Dendritic cell treated with granulocyte-macrophage colony-stimulating factor and Interleukin-4, amounts not matched to agents 40 ng/mL and 50 ng/mL, for 4 days (primary cell): ENCODE measurements around the gene SLC2A9.
"Not testable (repeated sequence)": the region's sequence is repeated elsewhere in the genome, so short reads cannot be mapped to it uniquely, and the experiment has no call there.

Source experiments
- H3K27ac Mint-ChIP-seq: one replicate; pipeline ENCODE4 v1.8.0; 2022; ENCODE audit warnings: mild to moderate bottlenecking, mixed read lengths
- H3K27me3 Mint-ChIP-seq: one replicate; pipeline ENCODE4 v1.8.0; 2022; ENCODE audit warnings: mild to moderate bottlenecking, mixed read lengths
- H3K36me3 Mint-ChIP-seq: one replicate; pipeline ENCODE4 v1.8.0; 2022; ENCODE audit warnings: low read depth, mixed read lengths
- H3K4me1 Mint-ChIP-seq: one replicate; pipeline ENCODE4 v1.8.0; 2022; ENCODE audit warnings: low read depth, mixed read lengths
- H3K4me3 Mint-ChIP-seq: one replicate; pipeline ENCODE4 v1.8.0; 2022; ENCODE audit warnings: mild to moderate bottlenecking, moderate library complexity, mixed read lengths
- H3K9me3 Mint-ChIP-seq: one replicate; pipeline ENCODE4 v1.8.0; 2022; ENCODE audit warnings: mixed read lengths
- intact Hi-C: fragments of 100-400 bp; cut with micrococcal nuclease; formaldehyde crosslinking; loops from one replicate; pipeline ENCODE4 v1.15.0; 2022

Gene SLC2A9

DNA sequence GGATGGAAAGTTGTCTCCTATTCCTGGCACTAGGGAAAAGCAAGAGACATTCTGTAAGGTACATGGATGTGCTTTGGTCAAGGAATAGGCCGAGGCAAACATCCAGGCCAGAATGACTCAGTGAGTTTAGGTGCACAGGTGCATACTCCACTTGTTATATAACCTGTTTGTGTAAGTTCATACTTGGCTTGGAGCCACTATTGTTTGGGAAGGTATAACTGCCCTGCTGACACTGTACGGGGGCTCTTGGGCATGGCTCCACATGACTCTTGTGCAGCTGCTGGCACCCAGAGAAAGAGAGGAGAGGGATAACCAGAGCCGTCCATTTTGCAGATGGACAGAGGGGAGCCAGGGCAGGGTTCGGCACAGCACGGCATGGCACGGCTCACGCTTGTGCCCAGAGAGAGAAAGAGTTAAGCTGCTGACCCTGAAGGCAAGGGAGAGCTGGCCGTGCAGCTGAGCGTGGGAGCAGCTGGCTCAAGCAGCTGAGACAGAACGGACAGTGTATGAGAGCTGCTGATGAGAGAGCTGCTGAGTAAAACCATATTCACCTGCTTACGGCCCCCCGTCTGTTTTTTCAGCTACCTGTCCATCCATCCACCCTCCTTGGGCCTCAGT lies 98.0 kb downstream of the SLC2A9 start:
- Mint-ChIP-seq H3K36me3 (peaks cover 77% of the 10 kb centered on the region), H3K4me3 (no peak overlapping the region), H3K27me3 (no peaks in the 10 kb centered on the region), H3K4me1 (peaks cover 38% of the 10 kb centered on the region), H3K27ac (no peak overlapping the region), H3K9me3 (no peaks in the 10 kb centered on the region)
- intact Hi-C loops = loop anchor here (10.0 kb wide), 1 partner anchor 91 kb away; no protein-coding TSS in a partner anchor

DNA sequence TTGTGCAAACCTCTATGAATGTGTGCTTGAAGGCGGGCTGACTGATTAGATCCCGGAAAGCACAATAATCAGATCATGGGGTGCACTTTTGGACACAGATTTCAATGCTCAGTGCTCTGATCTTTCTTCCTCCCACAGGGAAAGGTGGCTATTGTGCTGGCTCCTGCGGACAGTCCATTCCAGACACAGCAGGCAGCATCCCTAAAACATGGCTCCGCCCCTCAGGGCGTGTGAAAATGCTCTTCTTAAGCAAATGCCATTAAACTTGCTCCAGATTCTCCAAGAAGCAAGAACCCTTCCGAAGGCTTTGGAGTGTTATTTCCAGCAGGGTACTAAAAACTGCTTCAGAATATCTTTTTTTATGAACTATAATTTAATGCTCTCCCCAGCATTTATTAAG lies 100.0 kb downstream of the SLC2A9 start:
- intact Hi-C loops = loop anchor here (10.0 kb wide), 1 partner anchor 93 kb away; no protein-coding TSS in a partner anchor
- no peaks in the 10 kb centered on the region for H3K9me3 Mint-ChIP-seq
- no peak overlapping the region for H3K27ac Mint-ChIP-seq
- peaks cover 77% of the 10 kb centered on the region for H3K36me3 Mint-ChIP-seq
- H3K4me1 Mint-ChIP-seq = peaks cover 21% of the 10 kb centered on the region
- H3K4me3 Mint-ChIP-seq = no peak overlapping the region
- no peaks in the 10 kb centered on the region for H3K27me3 Mint-ChIP-seq

DNA sequence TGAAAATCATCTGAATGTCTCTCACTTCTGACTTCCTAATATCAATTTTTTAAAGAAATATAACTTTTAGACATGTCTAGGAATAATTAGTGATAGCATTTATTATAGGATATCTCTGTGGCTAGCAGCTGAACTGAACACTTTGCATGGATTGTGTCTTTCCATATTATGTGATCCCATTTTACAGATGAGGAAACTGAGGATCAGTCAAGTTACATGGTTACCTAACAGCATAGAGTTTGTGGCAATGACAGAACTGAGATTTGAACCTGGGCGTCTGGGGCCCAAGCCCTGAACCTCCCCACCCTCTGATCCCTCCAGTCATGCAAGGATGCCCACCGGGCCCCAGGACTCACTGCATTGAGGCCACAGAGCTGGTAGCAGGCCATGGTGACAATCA lies 101.3 kb downstream of the SLC2A9 start:
- Mint-ChIP-seq H3K27ac (no peak overlapping the region), H3K9me3 (no peaks in the 10 kb centered on the region), H3K27me3 (no peaks in the 10 kb centered on the region), H3K4me1 (peaks cover 11% of the 10 kb centered on the region), H3K36me3 (peaks cover 78% of the 10 kb centered on the region), H3K4me3 (no peak overlapping the region)
- intact Hi-C loops = loop anchor here (10.0 kb wide), 1 partner anchor 95 kb away; no protein-coding TSS in a partner anchor

DNA sequence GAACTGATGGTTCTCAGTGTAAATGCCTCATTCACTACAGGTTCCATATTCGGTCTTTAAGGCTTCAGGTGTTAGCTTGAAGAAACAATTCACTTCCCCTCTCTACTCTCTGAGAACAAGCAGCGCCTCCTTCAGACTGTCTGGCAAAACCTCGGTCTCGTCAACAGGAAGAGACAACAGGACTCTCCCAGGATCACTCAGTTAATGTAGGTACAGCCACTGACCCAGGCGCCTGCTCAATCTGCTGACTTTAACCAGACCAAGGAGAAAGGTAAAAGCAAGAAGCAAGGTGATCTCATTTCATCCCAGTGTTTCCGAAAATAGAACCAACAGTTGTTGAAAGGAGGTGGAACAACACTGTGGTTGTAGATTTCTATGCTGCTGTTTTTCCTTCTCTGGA lies 102.2 kb downstream of the SLC2A9 start:
- intact Hi-C loops = no loop called here
- Mint-ChIP-seq H3K4me1 (peaks cover 1% of the 10 kb centered on the region), H3K4me3 (no peak overlapping the region), H3K9me3 (no peaks in the 10 kb centered on the region), H3K27ac (no peak overlapping the region), H3K36me3 (peaks cover 80% of the 10 kb centered on the region), H3K27me3 (no peaks in the 10 kb centered on the region)

DNA sequence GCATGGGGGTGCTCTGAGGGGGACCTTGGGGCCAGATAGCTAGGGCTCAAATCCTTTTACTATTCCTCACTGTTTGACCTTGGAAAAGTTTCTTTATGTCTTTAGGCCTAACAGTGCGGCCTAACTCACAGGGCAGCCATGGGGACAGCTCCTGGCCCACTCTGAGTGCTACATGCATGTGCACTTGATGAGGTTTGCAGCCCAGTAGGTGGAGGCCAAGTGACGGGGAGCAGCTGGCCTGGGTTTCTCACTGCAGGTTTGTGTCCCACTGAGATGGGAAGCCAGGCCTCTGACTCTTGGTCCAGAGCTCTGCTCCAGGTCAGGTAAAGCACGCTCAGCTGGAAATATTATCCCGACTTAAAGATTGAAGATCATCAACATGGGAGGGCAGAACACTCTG lies 102.8 kb downstream of the SLC2A9 start:
- Mint-ChIP-seq H3K36me3 (peaks cover 80% of the 10 kb centered on the region), H3K4me1 (no peaks in the 10 kb centered on the region), H3K9me3 (no peaks in the 10 kb centered on the region), H3K27ac (no peak overlapping the region), H3K27me3 (no peaks in the 10 kb centered on the region), H3K4me3 (no peak overlapping the region)
- intact Hi-C loops = no loop called here

DNA sequence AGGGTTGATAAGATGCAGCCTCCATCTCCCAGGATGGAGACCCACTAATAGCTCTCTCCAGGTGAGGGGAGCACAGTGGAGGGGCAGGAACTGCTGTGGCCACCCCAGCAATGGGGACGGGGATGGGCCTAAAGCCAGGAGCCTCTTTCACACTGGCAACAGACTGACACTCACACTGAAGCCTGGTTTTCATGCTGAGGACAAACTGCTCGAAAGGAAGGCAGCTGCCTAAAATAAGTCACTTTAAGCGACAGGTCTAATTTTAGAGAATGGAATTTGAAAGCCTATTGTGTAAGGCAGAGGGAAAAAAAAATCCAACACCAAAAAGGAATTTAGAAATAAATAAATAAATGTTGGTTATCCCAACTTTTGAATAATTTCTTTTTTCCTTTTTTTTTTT lies 104.4 kb downstream of the SLC2A9 start:
- no peaks in the 10 kb centered on the region for H3K9me3 Mint-ChIP-seq
- intact Hi-C loops = no loop called here
- peaks cover 77% of the 10 kb centered on the region for H3K36me3 Mint-ChIP-seq
- no peaks in the 10 kb centered on the region for H3K4me1 Mint-ChIP-seq
- no peak overlapping the region for H3K4me3 Mint-ChIP-seq
- no peak overlapping the region for H3K27ac Mint-ChIP-seq
- no peaks in the 10 kb centered on the region for H3K27me3 Mint-ChIP-seq

DNA sequence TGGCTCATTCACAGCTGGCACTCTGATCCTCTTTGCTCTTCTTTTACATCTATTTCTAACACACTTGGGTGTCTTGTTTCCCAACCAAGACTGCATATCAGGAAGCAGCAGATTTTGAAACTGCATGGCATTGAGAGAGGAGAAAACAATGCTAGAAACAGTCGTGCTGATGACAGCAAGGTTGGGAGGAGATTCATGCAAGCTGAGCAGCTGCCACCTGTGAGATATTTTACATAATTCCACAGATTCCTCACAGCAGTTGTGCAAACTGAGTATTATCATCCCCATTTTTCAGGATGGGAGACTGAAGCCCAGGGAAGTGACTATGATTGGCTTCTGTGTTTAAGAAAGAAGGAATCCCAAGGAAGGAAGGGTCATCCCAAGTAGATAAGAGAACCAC lies 105.0 kb downstream of the SLC2A9 start:
- no peaks in the 10 kb centered on the region for H3K27me3 Mint-ChIP-seq
- H3K36me3 Mint-ChIP-seq = peaks cover 78% of the 10 kb centered on the region
- H3K4me3 Mint-ChIP-seq = no peak overlapping the region
- H3K4me1 Mint-ChIP-seq = no peaks in the 10 kb centered on the region
- no peak overlapping the region for H3K27ac Mint-ChIP-seq
- no peaks in the 10 kb centered on the region for H3K9me3 Mint-ChIP-seq
- intact Hi-C loops = no loop called here

DNA sequence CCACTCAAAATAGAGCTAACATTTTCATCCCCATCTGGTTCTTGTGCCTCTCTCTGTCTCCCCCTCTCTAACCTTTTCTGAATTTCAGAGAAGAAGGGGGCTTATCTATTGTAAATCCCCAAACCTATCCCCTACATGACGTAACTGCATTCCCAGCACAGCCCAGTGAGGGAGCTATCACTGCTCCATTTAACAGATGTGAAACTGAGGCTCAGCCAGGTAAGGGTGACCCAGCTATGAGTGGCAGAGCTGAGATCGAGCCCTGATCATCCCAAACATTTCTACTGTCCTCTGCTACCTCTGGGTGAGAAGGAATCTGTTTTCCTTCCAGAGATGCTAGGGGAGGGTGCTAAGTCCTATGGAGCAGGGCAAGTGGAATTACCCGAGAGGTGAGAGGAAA lies 107.5 kb downstream of the SLC2A9 start:
- no peak overlapping the region for H3K4me3 Mint-ChIP-seq
- no peaks in the 10 kb centered on the region for H3K27me3 Mint-ChIP-seq
- H3K9me3 Mint-ChIP-seq = no peaks in the 10 kb centered on the region
- peaks cover 76% of the 10 kb centered on the region for H3K36me3 Mint-ChIP-seq
- intact Hi-C loops = no loop called here
- H3K27ac Mint-ChIP-seq = no peak overlapping the region
- no peaks in the 10 kb centered on the region for H3K4me1 Mint-ChIP-seq

DNA sequence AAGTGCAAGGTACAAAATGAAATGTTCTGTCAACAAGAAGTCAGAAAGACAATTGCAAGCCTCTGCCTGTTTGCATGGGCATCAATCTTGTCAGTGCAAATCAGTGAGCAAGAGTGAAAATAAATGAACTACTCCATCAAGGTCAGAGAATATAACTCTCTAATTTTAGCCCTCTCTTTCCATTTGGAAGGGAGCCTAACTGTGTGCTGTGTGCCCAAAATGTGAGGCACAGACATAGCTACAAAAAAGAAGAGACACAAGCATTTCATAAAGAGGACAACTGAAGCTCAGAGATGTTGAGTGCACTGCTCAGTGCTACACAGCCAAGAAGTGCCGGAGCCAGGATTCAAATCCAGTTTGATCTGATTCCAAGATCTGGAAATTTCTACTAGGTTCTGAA lies 114.3 kb downstream of the SLC2A9 start:
- Mint-ChIP-seq H3K9me3 (no peaks in the 10 kb centered on the region), H3K27ac (no peak overlapping the region), H3K27me3 (no peaks in the 10 kb centered on the region), H3K36me3 (peaks cover 91% of the 10 kb centered on the region), H3K4me1 (peaks cover 9% of the 10 kb centered on the region), H3K4me3 (no peak overlapping the region)
- intact Hi-C loops = no loop called here

DNA sequence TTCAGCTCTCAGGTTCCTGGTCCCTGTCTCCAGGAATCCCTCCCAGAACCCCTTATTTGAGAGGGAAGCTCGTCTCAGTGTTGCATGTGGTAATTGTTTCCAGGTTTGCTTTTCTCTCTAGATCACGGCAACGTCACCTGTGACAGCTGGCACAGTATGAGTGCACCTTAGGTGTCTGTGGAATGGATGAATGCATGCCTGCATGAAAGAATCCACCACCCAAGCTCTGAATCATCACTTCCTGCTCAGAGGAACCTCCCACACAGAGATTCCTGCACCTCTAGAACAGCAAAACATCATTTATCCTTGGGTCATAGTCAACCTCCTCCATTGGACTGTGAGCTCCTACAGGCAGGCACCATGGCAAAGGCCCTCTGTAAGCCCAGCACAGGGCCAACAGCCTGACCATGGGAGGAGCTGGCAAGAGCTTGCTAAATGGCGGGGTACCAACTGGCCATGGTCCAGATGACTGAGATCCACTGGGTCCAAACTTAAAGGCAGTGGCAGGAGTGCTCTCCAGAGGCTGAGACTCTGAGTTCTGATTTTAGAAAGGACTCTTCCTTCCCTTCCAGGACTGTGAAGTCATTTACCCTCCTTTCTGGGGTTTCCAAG lies 116.2 kb downstream of the SLC2A9 start:
- intact Hi-C loops = no loop called here
- Mint-ChIP-seq H3K36me3 (peaks cover 77% of the 10 kb centered on the region), H3K4me3 (no peak overlapping the region), H3K27ac (no peak overlapping the region), H3K27me3 (no peaks in the 10 kb centered on the region), H3K4me1 (peaks cover 19% of the 10 kb centered on the region), H3K9me3 (no peaks in the 10 kb centered on the region)

DNA sequence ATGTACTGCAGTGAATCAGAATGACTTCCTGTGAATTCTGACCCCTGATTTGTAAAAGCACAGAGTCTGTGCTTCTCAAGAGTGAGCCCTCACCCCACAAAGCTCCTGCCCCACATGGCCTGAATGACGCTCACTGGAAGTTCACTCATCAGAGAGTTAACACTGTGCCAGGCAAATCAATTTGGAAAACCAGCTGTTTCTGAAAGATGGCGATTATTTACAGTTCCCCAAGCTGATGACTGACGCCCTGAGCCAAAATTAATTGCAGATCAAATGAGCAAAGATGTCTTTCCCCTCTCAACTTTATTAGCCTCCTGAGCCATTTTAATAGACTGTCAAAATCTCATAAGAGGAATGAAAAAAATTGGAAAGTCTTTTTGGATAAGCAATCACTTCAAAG lies 118.0 kb downstream of the SLC2A9 start:
- H3K27ac Mint-ChIP-seq = no peak overlapping the region
- H3K4me3 Mint-ChIP-seq = no peak overlapping the region
- intact Hi-C loops = no loop called here
- peaks cover 19% of the 10 kb centered on the region for H3K4me1 Mint-ChIP-seq
- no peaks in the 10 kb centered on the region for H3K9me3 Mint-ChIP-seq
- no peaks in the 10 kb centered on the region for H3K27me3 Mint-ChIP-seq
- H3K36me3 Mint-ChIP-seq = peaks cover 65% of the 10 kb centered on the region

DNA sequence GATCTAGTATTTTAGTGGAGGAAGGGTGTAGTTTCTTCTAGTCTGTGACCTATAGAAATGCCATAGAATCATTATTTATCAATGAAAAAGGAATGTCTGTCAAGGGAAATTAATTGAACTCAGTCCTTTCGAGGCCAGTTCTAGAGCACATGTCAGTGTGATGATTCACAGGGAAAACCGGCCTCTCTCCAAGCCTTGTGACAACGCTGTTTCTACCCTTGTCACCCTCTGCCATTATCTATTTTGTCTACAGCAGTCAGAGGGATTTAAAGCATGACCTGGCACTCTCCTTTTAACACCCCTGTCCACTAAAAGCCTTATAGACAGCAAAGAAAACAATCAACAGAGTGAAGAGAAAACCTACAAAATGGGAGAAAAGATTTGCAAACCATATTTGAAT lies 120.0 kb downstream of the SLC2A9 start:
- Mint-ChIP-seq H3K36me3 (peaks cover 54% of the 10 kb centered on the region), H3K4me3 (no peak overlapping the region), H3K4me1 (peaks cover 20% of the 10 kb centered on the region), H3K27ac (no peak overlapping the region), H3K9me3 (no peaks in the 10 kb centered on the region), H3K27me3 (no peaks in the 10 kb centered on the region)
- intact Hi-C loops = no loop called here

DNA sequence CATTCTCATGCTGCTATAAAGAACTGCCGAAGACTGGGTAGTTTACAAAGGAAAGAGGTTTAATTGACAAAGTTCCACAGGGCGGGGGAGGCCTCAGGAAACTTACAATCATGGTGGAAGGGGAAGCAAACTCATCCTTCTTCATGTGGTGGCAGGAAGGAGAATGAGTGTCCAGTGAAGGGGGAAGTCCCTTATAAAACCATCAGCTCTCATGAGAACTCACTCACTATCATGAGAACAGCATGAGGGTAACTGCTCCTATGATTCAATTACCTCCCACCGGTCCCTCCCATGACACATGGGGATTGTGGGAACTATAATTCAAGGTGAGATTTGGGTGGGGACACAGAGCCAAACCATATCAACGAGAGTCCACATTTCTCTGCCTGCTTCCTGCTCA lies 120.7 kb downstream of the SLC2A9 start:
- H3K27me3 Mint-ChIP-seq, H3K9me3 Mint-ChIP-seq, intact Hi-C loops, H3K4me3 Mint-ChIP-seq, H3K27ac Mint-ChIP-seq: not testable (repeated sequence)
- Mint-ChIP-seq H3K4me1 (peaks cover 25% of the 10 kb centered on the region), H3K36me3 (peaks cover 47% of the 10 kb centered on the region)

DNA sequence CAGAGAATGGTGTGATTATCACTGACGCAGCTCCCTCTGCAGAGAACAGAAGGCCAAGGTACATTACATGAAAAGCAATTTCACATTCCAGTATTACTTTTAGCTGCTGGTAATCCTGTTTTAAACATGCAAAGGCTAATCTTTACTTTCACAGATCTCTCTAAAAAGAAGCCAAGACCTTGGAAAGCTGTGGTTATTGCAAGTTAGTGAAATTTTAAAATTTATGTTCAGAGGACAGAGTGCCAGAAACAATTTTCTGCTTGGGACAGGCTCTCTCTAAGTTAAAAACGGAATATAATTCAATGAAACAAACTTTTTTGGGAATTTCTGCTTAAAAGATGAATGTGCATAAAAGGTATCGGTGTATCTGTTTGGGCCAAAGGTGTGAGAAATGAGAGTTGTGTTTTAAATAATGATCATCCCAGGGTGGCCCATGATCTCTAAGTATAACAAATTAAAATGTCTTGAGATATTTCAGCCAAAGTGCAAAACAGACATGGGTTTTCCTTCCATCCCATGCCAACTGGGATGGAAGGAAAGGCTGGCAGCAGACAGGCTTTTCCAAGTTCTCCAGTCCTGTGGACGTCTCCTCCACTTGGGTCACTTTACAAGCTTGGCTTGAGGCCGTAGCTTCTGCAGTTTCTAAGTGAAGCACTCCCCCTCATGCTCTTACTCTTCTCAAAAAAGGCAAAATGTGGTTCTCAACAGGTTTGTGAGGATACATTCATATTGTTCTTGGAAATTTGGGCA lies 121.8 kb downstream of the SLC2A9 start:
- peaks cover 27% of the 10 kb centered on the region for H3K4me1 Mint-ChIP-seq
- H3K4me3 Mint-ChIP-seq = no peak overlapping the region
- intact Hi-C loops = loop anchor here (5.0 kb wide), 2 partner anchors 118 to 163 kb away; no protein-coding TSS in a partner anchor
- H3K36me3 Mint-ChIP-seq = peaks cover 36% of the 10 kb centered on the region
- H3K9me3 Mint-ChIP-seq = no peaks in the 10 kb centered on the region
- no peaks in the 10 kb centered on the region for H3K27me3 Mint-ChIP-seq
- H3K27ac Mint-ChIP-seq = no peak overlapping the region
